A549 treated with Hydrocortisone at 1 μM for 4 hours (cell line): ENCODE results near the gene DYNLRB1. TPM values are rescaled to one million over a fixed set of nuclear protein-coding genes. Genes with fewer than 3 reads are reported as not detected.

ENCODE experiments used
- total RNA-seq: library from RNA; stranded (reverse); fragments of 200-300 nt; extraction: Qiagen RNA extraction; gene quantifications from 5 replicates; pipeline ENCODE4 v1.2.3, GENCODE V29; 2022

DYNLRB1 gene
- 198 to 243 TPM (median 228 TPM) in 5 replicates for total RNA-seq

DNA sequence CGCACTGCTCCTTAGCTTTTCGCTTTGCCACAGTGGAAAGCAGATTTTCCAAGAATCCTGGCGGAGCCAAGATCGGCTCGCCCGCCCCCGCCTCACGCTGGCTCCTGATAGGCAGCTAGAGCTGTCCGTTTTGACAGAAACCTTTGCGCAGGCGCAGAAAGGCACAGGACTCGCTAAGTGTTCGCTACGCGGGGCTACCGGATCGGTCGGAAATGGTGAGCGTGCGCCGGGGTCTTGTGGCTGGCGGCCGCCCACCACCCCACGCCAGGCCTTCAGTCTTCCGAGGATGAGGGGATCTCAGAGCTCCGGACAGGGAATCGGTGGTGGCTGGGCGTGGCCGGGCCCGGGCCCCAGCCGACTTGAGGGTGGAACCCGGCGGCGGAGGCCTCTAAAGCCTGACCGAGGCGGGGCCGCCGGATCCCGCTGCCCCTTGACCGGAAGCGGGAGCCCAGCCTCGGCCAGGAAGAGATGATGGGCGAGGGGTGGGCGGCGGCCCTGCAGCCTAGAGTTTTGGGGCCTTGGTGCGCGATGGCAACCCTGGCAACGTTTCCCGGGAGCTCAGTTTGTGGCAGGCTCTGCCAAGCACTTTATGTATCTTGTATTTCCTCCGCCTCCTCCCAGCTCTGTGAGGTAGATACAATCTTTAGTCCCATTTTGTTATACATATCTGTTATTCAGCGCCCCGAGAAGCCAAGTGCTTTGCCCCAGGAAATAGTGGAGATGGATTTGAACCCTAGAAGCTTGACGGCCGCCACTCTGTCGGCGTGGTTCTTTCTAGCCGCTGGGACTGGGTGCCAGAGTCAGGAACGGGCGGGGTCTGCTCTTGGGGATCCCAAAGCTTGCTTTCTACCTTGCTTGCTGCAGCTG is at the start of gene DYNLRB1:
DYNLRB1 (plus strand) TSS at position 176 of the 867 bp plus-strand sequence; CDS start at position 213, 37 bp downstream.

DNA sequence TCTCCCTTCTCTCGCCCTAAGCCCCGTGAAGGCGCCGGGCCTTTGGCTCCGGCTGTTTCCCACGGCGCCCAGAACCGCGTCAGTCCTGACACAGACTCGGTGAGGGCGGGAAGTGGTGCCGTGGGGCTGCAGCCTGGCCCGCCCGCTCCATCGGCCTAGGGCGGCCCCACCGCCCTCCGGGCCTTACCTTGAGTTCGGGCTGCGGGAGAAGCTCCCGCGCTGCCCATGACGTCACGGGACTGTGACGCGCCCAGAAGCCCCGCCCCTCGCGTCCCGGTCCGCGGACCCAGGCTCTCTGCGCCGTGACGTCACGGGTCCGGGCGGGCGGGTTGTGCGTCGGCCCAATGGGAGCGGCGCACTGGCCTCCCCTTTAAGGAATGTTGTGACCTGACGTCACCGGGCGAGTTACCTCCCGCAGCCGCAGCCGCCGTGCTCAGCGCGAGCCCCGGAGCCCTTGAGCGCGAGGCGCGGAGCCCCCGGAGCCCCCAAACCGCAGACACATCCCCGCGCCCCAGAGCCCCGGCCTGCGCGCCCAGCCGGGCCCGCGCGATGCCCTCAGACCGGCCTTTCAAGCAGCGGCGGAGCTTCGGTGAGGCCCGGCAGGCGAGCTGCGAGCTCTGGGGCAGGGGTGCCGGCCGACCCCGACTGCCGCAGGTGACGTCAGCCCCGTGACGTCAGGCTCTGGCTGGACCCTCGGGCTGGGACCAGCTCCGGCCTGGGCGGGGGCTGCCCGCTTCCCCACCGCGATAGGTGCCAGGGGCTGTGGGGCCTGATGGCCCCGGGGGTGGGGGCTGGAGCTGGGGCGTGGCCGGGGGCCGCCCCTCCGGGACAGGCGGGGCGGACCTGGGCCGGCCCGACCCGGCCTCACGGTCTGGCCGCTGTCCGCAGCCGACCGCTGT is 42.3 kb downstream of the DYNLRB1 start, which contains the start of gene MAP1LC3A:
MAP1LC3A (plus strand) TSS at position 399 of the 899 bp plus-strand sequence; CDS start at position 550, 151 bp downstream.

Other genes starting within 250 kb of the DYNLRB1 start
- 307 to 346 TPM (median 321 TPM) in 5 replicates for gene AHCY, start 213.1 kb upstream of the DYNLRB1 start, total RNA-seq
- gene ITCH, start 153.1 kb upstream of the DYNLRB1 start, total RNA-seq: 21.7 to 42.0 TPM (median 32.2 TPM) in 5 replicates
- 17.8 to 30.5 TPM (median 26.1 TPM) in 5 replicates for gene MAP1LC3A, start 42.3 kb downstream of the DYNLRB1 start, total RNA-seq
- 26.3 to 29.0 TPM (median 27.9 TPM) in 5 replicates for gene PIGU, start 160.7 kb downstream of the DYNLRB1 start, total RNA-seq
- 6.6 to 9.0 TPM (median 7.9 TPM) in 5 replicates for gene TP53INP2, start 187.9 kb downstream of the DYNLRB1 start, total RNA-seq